Heart left ventricle (tissue), 16 donors: ENCODE data around the gene MED10. TPM values are rescaled to one million over a fixed set of nuclear protein-coding genes. Genes with fewer than 3 reads are reported as not detected.

Experiments used
- ATAC-seq, 4 donors: fragments of 200-7000 bp; cut with Tn5 transposase; one replicate each; pipeline ENCODE4 v1.9.1; 2020 to 2022; ENCODE audit warnings: moderate library complexity in 4 of 4, mild to moderate bottlenecking in 3 of 4, moderate number of reproducible peaks in 1 of 4
- DNase-seq, 5 donors: peaks; one replicate each; pipeline ENCODE4 v3.0.0-alpha.2; 2020
- H3K27ac ChIP-seq, 12 donors: fragments of 200-600 bp; sonication (generic) in 4 of 12; one replicate each; pipeline versions ENCODE4 v1.5.0 to v1.8.0; 2016 to 2022; ENCODE audit warnings: mild to moderate bottlenecking in 2 of 12
- H3K27me3 ChIP-seq, 9 donors: fragments of 200-600 bp; sonication (generic) in 2 of 9; one replicate each; pipeline versions ENCODE4 v1.5.1 to v1.8.0; 2016 to 2022; ENCODE audit warnings: mild to moderate bottlenecking in 3 of 9
- H3K36me3 ChIP-seq, 9 donors: fragments of 200-600 bp; sonication (generic) in 2 of 9; one replicate each; pipeline versions ENCODE4 v1.5.0 to v1.8.0; 2018 to 2022; ENCODE audit warnings: mild to moderate bottlenecking in 2 of 9
- H3K4me1 ChIP-seq, 12 donors: fragments of 200-600 bp; sonication (generic) in 4 of 12; one replicate each; pipeline versions ENCODE4 v1.5.0 to v1.8.0; 2016 to 2022; ENCODE audit warnings: mild to moderate bottlenecking in 3 of 12
- H3K4me3 ChIP-seq, 12 donors: fragments of 200-600 bp; sonication (generic) in 4 of 12; one replicate each; pipeline versions ENCODE4 v1.5.0 to v1.8.0; 2017 to 2022; ENCODE audit warnings: mild to moderate bottlenecking in 9 of 12, moderate library complexity in 4 of 12
- H3K9me3 ChIP-seq, 12 donors: fragments of 200-600 bp; sonication (generic) in 4 of 12; one replicate each; pipeline versions ENCODE4 v1.5.0 to v1.8.0; 2016 to 2022; ENCODE audit warnings: mild to moderate bottlenecking in 1 of 12
- CTCF ChIP-seq, 12 donors: fragments of 200-600 bp; sonication (generic) in 4 of 12; IDR thresholded peaks; one replicate each; pipeline versions ENCODE4 v1.5.0 to v1.8.0; 2018 to 2022; ENCODE audit warnings: antibody characterized with exemption in 12 of 12, mild to moderate bottlenecking in 5 of 12
- POLR2A ChIP-seq, 2 donors: fragments of 450-650 bp; IDR thresholded peaks; one replicate each; pipeline ENCODE4 v1.6.1; 2017; ENCODE audit warnings: antibody characterized with exemption in 2 of 2, mild to moderate bottlenecking in 2 of 2, moderate library complexity in 2 of 2
- WGBS, 4 donors: extraction: QIAGEN DNeasy Blood & Tissue Kit in 2 of 4; methylation state at CpG; one replicate each; pipeline versions ENCODE4 v1.1.5 to v1.1.7; 2013 to 2018; 5-methylcytosine and 5-hydroxymethylcytosine counted together
- intact Hi-C, 10 donors: fragments of 100-400 bp; cut with DNase I; formaldehyde crosslinking; loops; one replicate each; pipeline versions ENCODE4 v1.11.1 to v1.14.2; 2022
- polyA plus RNA-seq, 2 donors: library from polyadenylated mRNA; stranded (reverse); fragments of 200-250 nt; gene quantifications; one replicate each; pipeline ENCODE4 v1.2.3, GENCODE V29; 2013
- total RNA-seq, 9 donors: library from RNA; depleted of rRNA in 2 of 9; stranded (reverse); fragments of >200 nt in 2 of 9; fragmentation: NEBNext Ultra II Directional in 3 of 9; extraction: Animal tissue kit (Norgen Biotek cat#: 25700) in 3 of 9; gene quantifications; one replicate each; pipeline versions ENCODE4 v1.1.0 to v1.2.4, GENCODE V29; 2016 to 2023
- donor health status: ischemic (EF 13 %, LVEDD 7.1; RV severe dilation, severe dysfunction).
- donor health status: healthy with polysubstance abuse.
- donor health status: DM: no; HTN: yes; CAD: no.
- donor health status: DM: no; HTN: no; CAD: no.
- donor health status: ischemic (EF 25% LVEDD 6.9; RV normal size, moderate dysfunction).
- donor health status: ischemic (EF 25% LVEDD 5.7; RV mildly dilated, moderate dysfunction).
- donor health status: healthy.
- donor health status: DM: yes; HTN: yes; CAD: no.
- donor health status: ischemic (EF 35%, LVEDD 5.7; RV mildly dilated, moderate dysfunction).
- donor health status: nonischemic (EF 11% LVEDD 7.7; RV severe dilation, severe dysfunction).
- donor health status: DM: yes; HTN: yes; CAD: no.
- donor health status: PGD.
- donor health status: ischemic (EF 29% LVEDD 5.4; RV normal size, mild dysfunction).
- donor health status: nonischemic (EF 23%, LVEDD 6.1; RV moderate dilation, normal function).

Gene MED10
- total and polyA plus RNA-seq, 11 donors = 13.2 to 51.9 (median 23.9) TPM

GRCh38 chr5:6424110-6424659, 45.8 kb upstream of the MED10 start:
- no peak for DNase-seq
- peaks cover 0 to 5% (median 0%) of the 10 kb centered on the region in 12 donors for H3K4me1 ChIP-seq
- TF ChIP-seq CTCF (IDR thresholded peaks at IDR 0.05) (no peak), POLR2A (IDR thresholded peaks at IDR 0.05) (no peak)
- H3K4me3 ChIP-seq = no peak overlapping the region
- intact Hi-C loops = no loop called here
- no peak overlapping the region for H3K27ac ChIP-seq
- no peaks in the 10 kb centered on the region for H3K36me3 ChIP-seq
- no peak for ATAC-seq
- no peaks in the 10 kb centered on the region for H3K9me3 ChIP-seq
- H3K27me3 ChIP-seq = no peaks in the 10 kb centered on the region
- 75 to 88% (median 82%) methylated on average over 6 to 8 of the region's 8 CpGs for WGBS, 4 donors

- intact Hi-C loops = no loop called here
- 61 to 75% (median 72%) methylated on average over 13 of the region's 13 CpGs for WGBS, 4 donors
These were observed 45.2 kb upstream of the MED10 start for GRCh38 chr5:6423327-6424109.

GRCh38 chr5:6419340-6419852, 41.0 kb upstream of the MED10 start:
- Histone ChIP-seq H3K27ac (peak overlapping the region in 2 of 12 donors; percentile 3 to 47), H3K27me3 (no peaks in the 10 kb centered on the region), H3K9me3 (no peaks in the 10 kb centered on the region), H3K4me3 (no peak overlapping the region), H3K36me3 (no peaks in the 10 kb centered on the region), H3K4me1 (peaks cover 0 to 8% (median 0%) of the 10 kb centered on the region in 12 donors)
- 29 to 38% (median 30%) methylated on average over 8 of the region's 8 CpGs for WGBS, 4 donors
- intact Hi-C loops = no loop called here
- DNase-seq (no peak), ATAC-seq (peak in 2 of 4 donors; percentile 60 to 70)
- TF ChIP-seq CTCF (IDR thresholded peaks at IDR 0.05) = no peak
- TF ChIP-seq POLR2A (IDR thresholded peaks at IDR 0.05) = no peak

More at GRCh38 chr5:6423327-6424109, 45.2 kb upstream of the MED10 start:
- Histone ChIP-seq H3K4me3 (no peak overlapping the region), H3K4me1 (peaks cover 0 to 8% (median 0%) of the 10 kb centered on the region in 12 donors), H3K27me3 (no peaks in the 10 kb centered on the region), H3K27ac (no peak overlapping the region), H3K9me3 (no peaks in the 10 kb centered on the region), H3K36me3 (no peaks in the 10 kb centered on the region)
- DNase-seq = no peak
- peak in 3 of 4 donors; percentile 31 to 47 (median 45) for ATAC-seq
- TF ChIP-seq CTCF (IDR thresholded peaks at IDR 0.05) = no peak
- TF ChIP-seq POLR2A (IDR thresholded peaks at IDR 0.05) = no peak

GRCh38 chr5:6418679-6419276, 40.4 kb upstream of the MED10 start:
- Histone ChIP-seq H3K27ac (peak overlapping the region in 2 of 12 donors; percentile 3 to 47), H3K4me1 (peaks cover 0 to 8% (median 0%) of the 10 kb centered on the region in 12 donors), H3K36me3 (no peaks in the 10 kb centered on the region), H3K9me3 (no peaks in the 10 kb centered on the region), H3K27me3 (no peaks in the 10 kb centered on the region), H3K4me3 (no peak overlapping the region)
- WGBS, 4 donors = 72 to 84% (median 75%) methylated on average over 3 of the region's 3 CpGs
- intact Hi-C loops = no loop called here
- ATAC-seq = peak in 1 of 4 donors; percentile 25
- TF ChIP-seq CTCF (IDR thresholded peaks at IDR 0.05) = no peak
- TF ChIP-seq POLR2A (IDR thresholded peaks at IDR 0.05) = no peak
- no peak for DNase-seq
